Left lung (tissue), 10 donors: Measurements from ENCODE around the gene PROX2. TPM values are rescaled to one million over a fixed set of nuclear protein-coding genes. Genes with fewer than 3 reads are reported as not detected.

Experiments used
- ATAC-seq: fragments of 200-7000 bp; cut with Tn5 transposase; one replicate; pipeline ENCODE4 v1.9.1; 2020; ENCODE audit warnings: moderate library complexity
- DNase-seq, 4 donors: peaks; one replicate each; pipeline ENCODE4 v3.0.0-alpha.2; 2013 to 2020
- H3K27ac ChIP-seq, 2 donors: fragments of 200-600 bp; sonication (generic) in 1 of 2; one replicate each; pipeline versions ENCODE4 v1.5.0 to v1.8.0; 2020 to 2021
- H3K27me3 ChIP-seq, 2 donors: fragments of 200-600 bp; sonication (generic) in 1 of 2; one replicate each; pipeline versions ENCODE4 v1.5.0 to v1.8.0; 2020 to 2021
- H3K36me3 ChIP-seq, 2 donors: fragments of 200-600 bp; sonication (generic) in 1 of 2; one replicate each; pipeline versions ENCODE4 v1.5.0 to v1.8.0; 2020 to 2021
- H3K4me1 ChIP-seq, 2 donors: fragments of 200-600 bp; one replicate each; pipeline ENCODE4 v1.8.0; 2021
- H3K4me3 ChIP-seq, 2 donors: fragments of 200-600 bp; sonication (generic) in 1 of 2; one replicate each; pipeline versions ENCODE4 v1.5.0 to v1.8.0; 2020 to 2021; ENCODE audit warnings: mild to moderate bottlenecking in 1 of 2
- H3K9me3 ChIP-seq, 2 donors: fragments of 200-600 bp; sonication (generic) in 1 of 2; one replicate each; pipeline versions ENCODE4 v1.5.0 to v1.8.0; 2020 to 2021
- CTCF ChIP-seq, 2 donors: fragments of 200-600 bp; sonication (generic) in 1 of 2; IDR thresholded peaks; one replicate each; pipeline versions ENCODE4 v1.5.0 to v1.8.0; 2021; ENCODE audit warnings: antibody characterized with exemption in 2 of 2
- intact Hi-C, 2 donors: fragments of 100-400 bp; cut with DNase I; formaldehyde crosslinking; loops; one replicate each; pipeline versions ENCODE4 v1.11.2 to v1.14.2; 2022
- polyA plus RNA-seq, 6 donors: library from polyadenylated mRNA; unstranded; fragments of 120-200 nt; gene quantifications; one replicate each; pipeline ENCODE4 v1.2.1, GENCODE V29; 2013; ENCODE audit not compliant: insufficient read length in 6 of 6
- total RNA-seq, 2 donors: library from RNA; stranded (reverse); fragmentation: NEBNext Ultra II Directional; extraction: Animal tissue kit (Norgen Biotek cat#: 25700); gene quantifications; one replicate each; pipeline ENCODE4 v1.2.1, GENCODE V29; 2021
- donor health status: DM: no; HTN: yes; CAD: no.
- donor health status: DM: no; HTN: no; CAD: no.

The PROX2 gene
- total and polyA plus RNA-seq, 8 donors = 0.08 to 3.8 (median 3.1) TPM; not detected in 1

- no peak overlapping the region for H3K27ac ChIP-seq
- TF ChIP-seq CTCF (IDR thresholded peaks at IDR 0.05) = no peak
- no peak overlapping the region for H3K4me3 ChIP-seq
- H3K4me1 ChIP-seq = peaks cover 0 to 9% of the 10 kb centered on the region in 2 donors
- no peaks in the 10 kb centered on the region for H3K27me3 ChIP-seq
- no peak for ATAC-seq
- no peak for DNase-seq
- no peaks in the 10 kb centered on the region for H3K36me3 ChIP-seq
- intact Hi-C loops = loop anchor here in 1 of 2 donors (5.0 kb wide), 1 partner anchor 47 kb away; no protein-coding TSS in a partner anchor
- H3K9me3 ChIP-seq = no peaks in the 10 kb centered on the region
These were observed 16.0 kb downstream of the PROX2 start for GRCh38 chr14:74859757-74860552.

GRCh38 chr14:74858022-74858421, 17.9 kb downstream of the PROX2 start:
- ATAC-seq (no peak), DNase-seq (no peak)
- intact Hi-C loops = no loop called here

GRCh38 chr14:74856366-74856765, 19.6 kb downstream of the PROX2 start:
- intact Hi-C loops = no loop called here
- H3K4me1 ChIP-seq = peaks cover 5 to 23% of the 10 kb centered on the region in 2 donors
- H3K4me3 ChIP-seq = no peak overlapping the region
- ATAC-seq = no peak
- no peak for DNase-seq
- no peaks in the 10 kb centered on the region for H3K27me3 ChIP-seq
- no peak overlapping the region for H3K27ac ChIP-seq
- H3K9me3 ChIP-seq = no peaks in the 10 kb centered on the region
- H3K36me3 ChIP-seq = no peaks in the 10 kb centered on the region
- TF ChIP-seq CTCF (IDR thresholded peaks at IDR 0.05) = no peak

More at GRCh38 chr14:74858022-74858421, 17.9 kb downstream of the PROX2 start:
- Histone ChIP-seq H3K9me3 (no peaks in the 10 kb centered on the region), H3K27me3 (no peaks in the 10 kb centered on the region), H3K4me1 (peaks cover 6 to 17% of the 10 kb centered on the region in 2 donors), H3K4me3 (no peak overlapping the region), H3K27ac (no peak overlapping the region), H3K36me3 (no peaks in the 10 kb centered on the region)
- TF ChIP-seq CTCF (IDR thresholded peaks at IDR 0.05) = no peak

GRCh38 chr14:74855945-74856344, 20.0 kb downstream of the PROX2 start:
- no peak overlapping the region for H3K4me3 ChIP-seq
- no peak overlapping the region for H3K27ac ChIP-seq
- no peaks in the 10 kb centered on the region for H3K27me3 ChIP-seq
- ATAC-seq (no peak), DNase-seq (no peak)
- H3K9me3 ChIP-seq = no peaks in the 10 kb centered on the region
- H3K36me3 ChIP-seq = no peaks in the 10 kb centered on the region
- no peak for TF ChIP-seq CTCF (IDR thresholded peaks at IDR 0.05)
- intact Hi-C loops = no loop called here
- H3K4me1 ChIP-seq = peaks cover 5 to 23% of the 10 kb centered on the region in 2 donors

- H3K36me3 ChIP-seq = no peaks in the 10 kb centered on the region
- DNase-seq (no peak), ATAC-seq (no peak)
- no peaks in the 10 kb centered on the region for H3K27me3 ChIP-seq
- H3K27ac ChIP-seq = no peak overlapping the region
- H3K9me3 ChIP-seq = no peaks in the 10 kb centered on the region
- TF ChIP-seq CTCF (IDR thresholded peaks at IDR 0.05) = no peak
- intact Hi-C loops = no loop called here
- peaks cover 5 to 23% of the 10 kb centered on the region in 2 donors for H3K4me1 ChIP-seq
- no peak overlapping the region for H3K4me3 ChIP-seq
These were observed 20.9 kb downstream of the PROX2 start for GRCh38 chr14:74855021-74855420.
